ENCODE data around the gene STK32A.

STK32A gene

DNA sequence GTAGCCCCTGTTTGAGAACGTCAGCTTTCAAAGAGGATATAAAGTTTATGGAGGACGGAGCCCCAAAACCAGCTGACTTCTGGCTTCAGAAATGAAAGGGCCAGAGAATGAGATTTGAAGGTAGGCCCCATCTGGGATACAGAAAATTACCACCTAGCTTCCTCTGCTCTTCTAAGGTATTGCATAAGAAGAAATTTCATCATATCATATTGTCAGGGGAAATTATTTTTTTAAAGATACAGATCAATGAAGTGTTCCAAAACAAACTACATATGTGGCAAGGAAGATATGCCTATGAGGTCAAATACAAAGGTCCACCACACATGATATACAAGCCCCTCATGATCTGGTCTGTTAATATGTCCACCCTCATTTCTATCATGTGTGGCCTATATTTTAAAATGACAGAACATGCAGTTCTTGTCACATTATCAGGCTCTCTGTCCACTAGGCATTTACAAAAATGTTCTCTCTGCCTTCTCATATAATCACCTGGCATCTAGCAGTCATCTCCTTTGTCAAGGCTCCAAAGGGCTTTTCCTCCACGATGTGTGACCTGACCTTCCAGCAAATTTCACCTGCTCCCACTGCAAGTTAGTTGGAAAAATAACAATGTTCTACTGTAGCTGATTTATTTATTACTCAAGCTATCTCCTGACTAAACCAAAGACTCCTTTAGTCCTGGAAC is 192.0 kb downstream of the STK32A start:
- no peak for DNase-seq (ENCODE audit: low spot score)

- no peak for DNase-seq (ENCODE audit: low spot score)
Observed at GRCh38 chr5:147427521-147428401, 192.9 kb downstream of the STK32A start.

- no peak for DNase-seq (ENCODE audit: low spot score)
Observed at GRCh38 chr5:147430628-147431027, 195.8 kb downstream of the STK32A start.

DNA sequence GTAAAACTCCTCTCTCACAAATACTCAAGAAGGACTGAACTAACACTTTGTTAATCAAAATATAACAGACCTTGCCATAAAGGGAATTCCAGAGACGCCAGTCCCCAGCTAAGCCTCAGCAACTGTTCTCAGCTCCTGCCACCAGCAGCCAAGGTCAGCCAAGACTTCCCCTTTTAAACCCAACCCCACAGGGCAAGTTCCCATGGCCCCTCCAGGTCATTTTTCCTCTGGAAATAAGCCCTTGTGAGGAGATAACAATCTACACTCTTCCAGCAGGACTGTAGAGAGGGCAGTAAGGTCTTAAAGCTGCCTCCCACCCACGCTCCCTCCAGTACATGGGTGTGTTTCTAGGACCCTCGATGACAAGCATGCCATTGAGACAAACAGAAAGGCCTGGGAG is 196.8 kb downstream of the STK32A start:
- no peak for DNase-seq (ENCODE audit: low spot score)

- DNase-seq (ENCODE audit: low spot score) = no peak
Observed at GRCh38 chr5:147432323-147432722, 197.5 kb downstream of the STK32A start.

DNA sequence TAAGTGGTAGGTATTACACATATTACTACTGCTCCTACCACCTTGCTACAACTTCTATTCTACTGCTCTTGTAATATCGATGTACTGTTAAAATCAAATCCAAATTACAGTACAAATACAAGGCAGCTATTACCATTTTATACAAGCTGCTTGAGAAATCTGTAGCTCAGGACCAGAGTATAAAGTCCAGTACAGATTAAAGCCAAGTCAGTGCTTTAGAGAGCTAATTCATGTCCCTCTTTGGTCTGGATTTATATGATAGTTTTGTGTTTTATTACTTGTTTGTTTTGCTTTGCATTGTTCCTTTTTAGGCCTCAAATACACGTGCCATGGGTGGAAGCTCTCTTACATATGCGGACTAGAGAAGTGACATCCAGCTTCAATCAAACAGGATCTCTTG is 199.2 kb downstream of the STK32A start:
- no peak for DNase-seq (ENCODE audit: low spot score)

DNA sequence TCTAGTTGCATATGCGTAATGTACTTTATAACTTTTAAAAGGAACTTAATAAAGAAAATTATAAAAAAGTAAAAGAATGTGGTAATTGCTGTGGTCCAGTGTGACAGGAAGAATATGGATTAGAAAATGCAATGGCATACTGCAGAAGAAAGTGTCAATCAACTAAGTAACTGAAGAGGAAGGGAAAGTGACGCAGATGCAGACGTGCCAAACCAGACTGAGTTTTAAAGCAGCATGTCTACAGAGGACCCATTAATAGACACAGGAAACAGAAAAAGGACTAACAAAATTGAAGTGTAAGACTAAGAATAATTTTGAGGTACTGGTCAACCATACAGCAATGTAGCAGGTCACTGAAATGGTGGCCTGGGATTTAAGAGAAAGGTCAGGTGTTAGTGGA is 201.8 kb downstream of the STK32A start:
- no peak for DNase-seq (ENCODE audit: low spot score)

GRCh38 chr5:147437161-147437596 is 202.4 kb downstream of the STK32A start:
- DNase-seq (ENCODE audit: low spot score) = no peak

Data from CD4-positive, alpha-beta T cell treated with Interleukin-15 for 4 hours (primary cell).